Measurements from ENCODE around the gene CDKL2. TPM values are rescaled to one million over a fixed set of nuclear protein-coding genes. Genes with fewer than 3 reads are reported as not detected.
A peak's percentile ranks its signal among the peaks of the same experiment; 100 is the strongest.

The CDKL2 gene
- total and polyA plus RNA-seq, 9 of the 15 experiments (the other 6 are each of a cell fraction or from before 2014, with no cell fraction given) = 0.01 to 0.16 TPM; not detected in 7

DNA sequence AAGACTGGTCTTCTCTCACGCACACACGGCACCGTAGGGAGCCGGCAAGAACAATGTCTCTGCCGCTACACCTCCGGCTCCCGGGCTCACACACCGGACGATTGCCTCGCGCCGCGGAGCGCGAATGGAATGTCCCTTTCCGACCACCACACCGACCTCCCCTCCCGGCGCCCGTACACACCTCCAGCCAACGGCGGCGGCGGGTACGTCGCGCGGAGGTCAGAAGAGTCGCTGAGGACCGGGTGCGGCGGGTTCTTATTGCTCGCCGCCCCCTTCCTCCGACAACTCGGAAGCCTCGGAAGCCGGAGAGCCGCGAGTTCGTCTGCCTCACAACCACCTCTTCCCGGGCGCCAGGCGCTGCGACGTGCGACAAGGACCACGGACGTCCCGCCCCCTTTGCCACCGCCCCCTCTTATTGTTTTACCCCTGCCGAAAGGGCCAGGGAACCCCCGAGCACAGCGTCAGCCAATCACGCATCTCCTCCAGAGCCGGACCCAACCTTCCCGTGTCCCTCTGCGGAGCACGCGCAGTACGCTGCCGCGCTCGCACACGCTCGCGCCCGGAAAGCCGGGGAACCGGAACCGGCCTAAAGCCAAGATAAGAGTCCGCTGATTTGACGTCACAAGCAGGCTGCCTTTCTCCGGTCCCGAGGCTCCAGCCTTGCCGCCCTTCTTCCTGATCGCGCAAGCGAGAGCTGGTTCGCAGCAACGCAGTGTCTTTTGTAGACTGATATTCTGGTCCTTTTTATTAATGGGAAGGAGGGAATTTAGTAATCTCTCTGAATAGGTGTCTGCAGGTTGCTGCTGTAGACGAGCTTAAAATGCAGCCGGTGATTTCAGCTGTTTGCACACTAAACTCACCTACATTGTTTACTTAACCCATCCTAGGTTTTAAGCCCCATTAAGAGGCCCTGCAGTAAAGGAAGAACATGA, 43.0 kb upstream of the CDKL2 start, which contains the start of gene G3BP2:
Gene G3BP2, minus strand, starts transcription at position 385 of the 932 bp plus-strand sequence. CDS start 11,386 bp downstream, outside the sequence.
- ChIA-PET CTCF (ENCODE audit: low intra/inter-chr PET ratio) (no interaction called here), POLR2A (interaction anchor here (0.6 to 2.1 kb wide), 6 partner anchors 8 to 51 kb away, joined by 3 to 6 read pairs (median 4); partner anchors contain the start of gene USO1)
- intact Hi-C loops (cut with micrococcal nuclease) (loop anchor here (1.0 to 2.0 kb wide), 2 partner anchors 51 to 158 kb away; partner anchors contain the start of genes RCHY1, THAP6 and USO1), in situ Hi-C loops (cut with MboI) (no loop called here)
- Histone ChIP-seq H3K79me2 (ENCODE audit: control insufficient read depth, insufficient read depth, low read length) (peaks cover 57% of the 10 kb centered on the region), H3K9me3 (replicated peaks; ENCODE audit: control insufficient read depth, insufficient read depth, low read depth, low read length) (no peaks in the 10 kb centered on the region), H3K9me1 (ENCODE audit: control insufficient read depth, insufficient read depth, low read length) (peaks cover 6% of the 10 kb centered on the region), H3K27ac (ENCODE audit: extremely low read depth, low read depth, low read length) (peak within 1 kb of the TSS; percentile 99), H3K9ac (ENCODE audit: insufficient read depth in 1 of 2, low read depth in 2 of 2, low read length in 2 of 2) (peak within 1 kb of the TSS; percentile 96 to 99), H3K27me3 (ENCODE audit: control insufficient read depth in 2 of 2, insufficient read depth in 2 of 2, low read length in 2 of 2) (no peaks in the 10 kb centered on the region), H3K4me2 (ENCODE audit: insufficient read depth, low read length) (peak within 1 kb of the TSS; percentile 96), H3K36me3 (ENCODE audit: control insufficient read depth, insufficient read depth, low read length) (peaks cover 14% of the 10 kb centered on the region), H3K4me3 (peak within 1 kb of the TSS; percentile 94), H4K20me1 (replicated peaks; ENCODE audit: control insufficient read depth, insufficient read depth, low read length) (peaks cover 41% of the 10 kb centered on the region), H3K4me1 (replicated peaks in 1 of 2; ENCODE audit: control insufficient read depth in 2 of 2, insufficient read depth in 2 of 2, low read length in 2 of 2) (peaks cover 0 to 30% of the 10 kb centered on the region in 2 experiments; a peak in 3 of 5 replicates), H2AFZ (ENCODE audit: low read depth, low read length) (peak within 1 kb of the TSS; percentile 85)
- DNase-seq (ENCODE audit: extremely low read depth in 1 of 4, low spot score in 3 of 4) (peak; percentile 98 to 99 (median 98)), FAIRE-seq (peak; percentile 98), ATAC-seq (peak; percentile 94)
- TSS peak; percentile 46 for BruUV-seq (replicated peaks)
- WGBS (ENCODE audit: insufficient coverage, low coverage, missing lambda C conversion rate) = under 1% methylated on average over 81 of the region's 83 CpGs
- TF ChIP-seq ETV1 (tag; conservative IDR thresholded peaks at IDR 0.05; ENCODE audit: low read depth) = peak; percentile 92
- no peak for TF ChIP-seq ZNF449 (CRISPR knock-in tag; IDR thresholded peaks at IDR 0.05)
- TF ChIP-seq ZNF586 (CRISPR knock-in tag; conservative IDR thresholded peaks at IDR 0.05) = no peak
- peak; percentile 84; the same call in 1 of the 2 replicates for TF ChIP-seq POLR2AphosphoS2 (IDR thresholded peaks at IDR 0.05; ENCODE audit: low read length)
- 0 out of 2 replicates have a peak, but pooled peaks have one; percentile 14 for TF ChIP-seq MECOM (CRISPR knock-in tag; IDR thresholded peaks at IDR 0.05)
- TF ChIP-seq ZNF699 (CRISPR knock-in tag; IDR thresholded peaks at IDR 0.05; ENCODE audit: insufficient replicate concordance) = no peak
- no peak for TF ChIP-seq PREB (CRISPR knock-in tag; IDR thresholded peaks at IDR 0.05)
- peak; percentile 81 for TF ChIP-seq TAF1 (IDR thresholded peaks at IDR 0.05; ENCODE audit: control insufficient read depth, extremely low read depth, insufficient read depth, low read length, severe bottlenecking)
- TF ChIP-seq, protein P1, sequence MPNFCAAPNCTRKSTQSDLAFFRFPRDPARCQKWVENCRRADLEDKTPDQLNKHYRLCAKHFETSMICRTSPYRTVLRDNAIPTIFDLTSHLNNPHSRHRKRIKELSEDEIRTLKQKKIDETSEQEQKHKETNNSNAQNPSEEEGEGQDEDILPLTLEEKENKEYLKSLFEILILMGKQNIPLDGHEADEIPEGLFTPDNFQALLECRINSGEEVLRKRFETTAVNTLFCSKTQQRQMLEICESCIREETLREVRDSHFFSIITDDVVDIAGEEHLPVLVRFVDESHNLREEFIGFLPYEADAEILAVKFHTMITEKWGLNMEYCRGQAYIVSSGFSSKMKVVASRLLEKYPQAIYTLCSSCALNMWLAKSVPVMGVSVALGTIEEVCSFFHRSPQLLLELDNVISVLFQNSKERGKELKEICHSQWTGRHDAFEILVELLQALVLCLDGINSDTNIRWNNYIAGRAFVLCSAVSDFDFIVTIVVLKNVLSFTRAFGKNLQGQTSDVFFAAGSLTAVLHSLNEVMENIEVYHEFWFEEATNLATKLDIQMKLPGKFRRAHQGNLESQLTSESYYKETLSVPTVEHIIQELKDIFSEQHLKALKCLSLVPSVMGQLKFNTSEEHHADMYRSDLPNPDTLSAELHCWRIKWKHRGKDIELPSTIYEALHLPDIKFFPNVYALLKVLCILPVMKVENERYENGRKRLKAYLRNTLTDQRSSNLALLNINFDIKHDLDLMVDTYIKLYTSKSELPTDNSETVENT (CRISPR knock-in tag; IDR thresholded peaks at IDR 0.05) = no peak; the same call in 1 of the 2 replicates
- no peak for TF ChIP-seq FOXJ2 (tag; IDR thresholded peaks at IDR 0.05)
- TF ChIP-seq SMAD3 (CRISPR knock-in tag; conservative IDR thresholded peaks at IDR 0.05) = no peak
- TF ChIP-seq PHF8 (IDR thresholded peaks at IDR 0.05; ENCODE audit: borderline replicate concordance, low read length) = peak; percentile 87
- TF ChIP-seq NFE2 (IDR thresholded peaks at IDR 0.05; ENCODE audit: low read depth) = no peak
- TF ChIP-seq RBM15 (IDR thresholded peaks at IDR 0.05; ENCODE audit: insufficient read depth, low read length) = no peak
- TF ChIP-seq HDAC1 (IDR thresholded peaks at IDR 0.05) = no peak; a peak in 1 of 4 replicates
- TF ChIP-seq POLR3G (IDR thresholded peaks at IDR 0.05; ENCODE audit: extremely low read depth, insufficient read length, insufficient replicate concordance) = no peak

Data from K562 (cell line).